Fibroblast of skin of left quadriceps (primary cell): ENCODE data around the gene GREB1L.

ENCODE experiments used
- DNase-seq, 2 experiments: peaks; one replicate each; pipeline ENCODE4 v3.0.0-alpha.2; 2013; ENCODE audit warnings: low read depth in 2 of 2

Gene GREB1L

GRCh38 chr18:21449367-21450290 is 207.6 kb downstream of the GREB1L start:
- no peak for DNase-seq

- DNase-seq, result no peak
Observed at GRCh38 chr18:21450503-21450902, 208.5 kb downstream of the GREB1L start.

DNA sequence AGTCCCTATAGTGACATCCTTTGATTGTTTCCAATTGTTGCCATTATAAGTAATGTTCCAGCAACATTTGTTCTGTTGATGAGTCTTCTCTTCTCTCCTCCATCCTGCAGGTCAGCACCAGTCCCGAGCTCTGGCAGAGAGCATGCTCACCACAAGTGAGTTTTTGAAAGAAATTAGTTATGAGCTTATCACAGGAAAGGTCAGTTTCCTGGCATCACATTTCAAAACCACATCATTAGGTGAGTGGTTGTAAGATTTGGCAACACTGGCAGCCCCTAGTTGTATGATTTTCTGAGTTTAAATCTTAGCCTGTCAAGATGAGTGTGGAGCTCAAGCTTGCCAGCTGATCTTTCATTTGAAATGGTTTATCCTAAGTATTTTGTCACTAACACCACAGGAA is 208.9 kb downstream of the GREB1L start:
- no peak for DNase-seq

- no peak for DNase-seq
Observed at GRCh38 chr18:21451851-21452250, 209.8 kb downstream of the GREB1L start.

- no peak for DNase-seq
Observed at GRCh38 chr18:21452276-21452780, 210.3 kb downstream of the GREB1L start.

DNA sequence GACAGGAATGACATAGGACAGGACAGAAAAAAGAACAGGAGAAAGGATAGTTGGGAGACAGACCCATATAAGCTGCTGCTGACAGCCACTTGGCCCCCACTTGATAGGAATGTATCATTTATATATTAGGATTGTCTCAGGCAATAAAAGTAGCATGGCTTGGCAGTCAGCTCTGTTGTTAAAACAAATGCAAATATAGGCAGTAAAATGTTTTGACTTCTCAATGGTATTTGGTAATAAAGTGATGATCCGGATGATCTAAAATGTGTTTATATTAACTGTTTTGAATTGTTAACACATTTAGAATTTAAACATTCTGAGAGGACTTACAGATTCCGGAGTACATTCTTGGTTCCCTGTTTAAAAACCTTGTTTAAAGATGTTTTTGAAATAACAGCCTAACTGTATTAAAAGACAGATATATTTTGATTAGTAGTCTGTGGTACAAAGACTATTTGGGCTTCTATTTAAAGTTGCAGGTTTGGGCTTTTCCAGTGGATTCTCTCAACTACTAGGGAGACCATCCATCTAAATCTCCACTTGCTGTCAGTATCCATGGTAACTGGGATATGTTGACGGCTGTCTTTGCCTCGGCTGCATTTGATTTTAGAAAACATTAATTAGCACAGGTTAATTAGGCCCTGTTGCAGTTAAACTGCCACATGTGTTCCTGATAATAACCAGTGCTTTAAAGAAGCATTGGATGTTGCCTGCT is 210.9 kb downstream of the GREB1L start:
- peak; percentile 50 to 63 for DNase-seq

DNA sequence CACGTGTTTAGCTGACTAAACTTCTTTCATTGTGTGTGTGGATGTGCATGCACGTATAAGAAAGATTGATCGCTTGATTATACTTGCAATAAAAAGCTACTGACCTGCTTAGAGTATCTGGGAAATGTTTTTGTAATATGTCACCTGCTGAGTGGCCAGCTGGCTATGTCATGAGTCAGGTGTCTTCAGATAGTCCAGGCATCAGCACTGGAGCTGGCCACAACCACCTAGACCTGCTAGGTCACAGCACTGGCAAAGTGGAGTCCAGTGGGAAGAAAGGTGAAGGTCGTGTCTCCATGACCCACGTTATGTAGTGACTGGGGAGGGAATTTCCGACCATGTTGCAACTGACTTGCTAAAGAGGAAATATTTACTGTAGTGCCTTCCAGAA is 211.5 kb downstream of the GREB1L start:
- no peak for DNase-seq

DNA sequence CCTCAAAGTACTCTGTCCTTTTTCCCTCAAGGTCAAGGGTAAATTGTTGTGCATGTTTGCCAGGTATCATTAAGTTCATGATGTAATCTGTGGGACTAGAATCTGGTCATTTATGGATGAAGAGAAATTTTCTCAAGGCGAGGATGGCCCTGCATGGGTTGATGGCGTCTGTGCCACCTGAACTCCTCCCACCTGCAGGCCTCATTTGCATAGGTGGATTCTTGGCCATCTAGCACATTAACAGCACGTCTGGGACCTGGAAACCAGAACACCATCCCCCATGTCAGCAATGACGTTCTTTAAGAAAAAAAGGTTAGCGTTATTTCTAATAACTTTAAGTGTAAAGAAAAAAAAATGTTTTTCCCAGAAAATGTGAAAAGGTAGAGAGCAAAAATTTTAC is 212.7 kb downstream of the GREB1L start:
- DNase-seq, result no peak

GRCh38 chr18:21456428-21457178 is 214.6 kb downstream of the GREB1L start:
- DNase-seq, result no peak

GRCh38 chr18:21457179-21457535 is 215.1 kb downstream of the GREB1L start:
- DNase-seq, result no peak

- no peak for DNase-seq
Observed at GRCh38 chr18:21458310-21458709, 216.3 kb downstream of the GREB1L start.

DNA sequence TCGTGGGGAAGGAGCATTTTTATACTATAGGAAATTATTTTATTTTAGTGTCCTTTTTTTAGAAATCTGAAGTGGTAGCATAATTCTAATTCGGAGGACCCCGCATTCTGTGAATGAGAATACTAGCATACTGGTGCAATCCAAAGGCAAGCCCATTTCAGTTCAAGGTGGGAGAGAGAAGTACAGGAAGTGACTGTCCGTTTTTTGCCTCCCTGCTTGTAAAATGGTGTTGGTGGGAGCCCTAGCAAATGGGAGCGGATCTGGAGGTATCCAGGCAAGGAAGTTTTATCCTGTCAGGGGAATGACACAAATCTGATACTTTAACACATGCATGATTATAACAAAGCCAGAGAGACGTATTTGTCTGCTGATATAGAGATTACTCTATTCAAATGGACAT is 216.8 kb downstream of the GREB1L start:
- no peak for DNase-seq

DNA sequence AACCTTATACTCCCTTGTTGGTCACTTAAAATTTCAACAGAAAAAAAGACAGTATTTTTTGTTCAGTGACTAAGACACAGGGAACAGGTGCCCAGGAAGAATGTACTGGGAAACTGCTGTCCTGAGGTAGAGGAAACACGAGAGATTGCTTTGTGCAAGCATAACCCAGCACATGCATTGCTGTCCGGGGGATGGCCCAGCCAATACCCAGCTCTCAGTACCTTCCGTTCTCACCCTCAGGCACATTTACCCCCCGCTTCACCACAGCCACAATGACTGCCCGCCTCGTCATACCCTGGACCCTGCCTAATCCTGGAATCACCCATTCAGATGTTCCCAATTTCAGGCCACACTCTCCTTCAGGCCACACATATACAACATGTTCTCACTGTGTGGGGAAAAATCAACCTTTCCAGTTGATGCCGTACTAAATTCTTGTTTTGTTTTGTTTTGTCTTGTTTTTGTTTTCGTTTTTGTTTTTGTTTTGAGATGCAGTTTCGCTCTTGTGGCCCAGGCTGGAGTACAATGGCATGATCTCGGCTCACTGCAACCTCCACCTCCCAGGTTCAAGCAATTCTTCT is 217.8 kb downstream of the GREB1L start:
- no peak for DNase-seq

DNA sequence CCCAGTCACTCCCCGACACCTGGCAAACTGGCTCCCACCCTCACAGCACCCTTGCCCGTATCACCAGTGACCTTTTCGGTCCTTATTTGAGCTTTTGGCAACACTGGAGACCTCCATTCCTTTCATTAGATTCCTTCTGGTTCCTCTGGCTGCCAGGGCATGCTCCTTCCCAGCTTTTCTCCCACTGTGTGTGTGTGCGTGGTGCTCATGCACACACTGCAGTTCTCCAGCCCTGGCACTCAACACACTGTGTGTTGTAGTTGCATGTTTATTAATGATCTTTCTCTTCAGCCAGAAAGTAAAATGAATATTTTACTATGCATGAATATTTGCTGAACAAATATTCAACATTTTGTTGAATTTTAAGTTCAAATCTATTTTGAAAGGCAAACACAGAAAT is 219.4 kb downstream of the GREB1L start:
- DNase-seq, result no peak

DNA sequence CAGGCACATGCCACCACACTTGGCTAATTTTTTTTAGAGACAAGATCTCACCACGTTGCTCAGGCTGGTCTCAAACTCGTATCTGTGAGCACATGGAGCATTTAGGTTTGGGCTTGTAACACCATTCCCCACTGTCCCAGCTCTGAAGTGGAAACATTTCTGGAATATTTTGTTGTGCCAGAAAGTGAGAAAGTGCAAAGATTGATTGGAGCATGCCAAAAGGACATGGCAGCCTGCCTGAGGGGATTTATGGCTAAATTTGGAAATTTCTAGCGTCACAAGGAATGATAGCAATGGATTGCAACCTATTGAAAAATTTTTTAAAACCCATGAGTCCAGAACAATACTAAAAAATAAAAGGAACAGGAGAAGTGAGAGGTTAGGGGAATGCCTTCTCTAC is 221.7 kb downstream of the GREB1L start:
- DNase-seq, result no peak

DNA sequence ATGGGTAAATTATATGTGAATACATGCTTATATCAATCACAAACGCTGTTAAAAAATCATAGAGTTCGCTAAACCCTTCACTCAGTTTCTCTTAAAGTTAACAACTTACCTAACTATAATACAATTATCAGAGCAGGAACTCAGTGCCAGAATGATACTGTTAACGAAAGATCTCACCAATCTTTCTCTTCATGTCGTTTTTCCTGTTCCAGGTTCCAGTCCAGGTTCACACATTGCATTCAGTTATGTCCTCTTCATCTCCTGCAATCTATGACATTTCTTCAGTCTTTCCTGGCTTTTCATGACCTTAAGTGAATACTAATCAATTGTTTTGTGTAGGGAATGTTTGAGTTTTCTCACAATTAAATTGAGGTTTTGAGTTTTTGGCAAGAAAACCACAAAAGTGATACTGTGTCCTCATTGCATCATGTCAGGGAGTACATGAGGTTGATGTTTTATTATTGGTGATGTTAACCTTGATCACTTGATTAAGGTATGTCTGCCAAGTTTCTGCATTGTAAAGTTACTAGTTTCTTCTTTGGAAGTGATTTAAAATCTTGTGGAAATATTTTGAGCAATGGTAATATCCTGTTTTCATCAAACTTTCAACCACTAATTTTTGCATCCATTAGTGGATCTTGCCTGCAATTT is 226.6 kb downstream of the GREB1L start:
- no peak for DNase-seq

DNA sequence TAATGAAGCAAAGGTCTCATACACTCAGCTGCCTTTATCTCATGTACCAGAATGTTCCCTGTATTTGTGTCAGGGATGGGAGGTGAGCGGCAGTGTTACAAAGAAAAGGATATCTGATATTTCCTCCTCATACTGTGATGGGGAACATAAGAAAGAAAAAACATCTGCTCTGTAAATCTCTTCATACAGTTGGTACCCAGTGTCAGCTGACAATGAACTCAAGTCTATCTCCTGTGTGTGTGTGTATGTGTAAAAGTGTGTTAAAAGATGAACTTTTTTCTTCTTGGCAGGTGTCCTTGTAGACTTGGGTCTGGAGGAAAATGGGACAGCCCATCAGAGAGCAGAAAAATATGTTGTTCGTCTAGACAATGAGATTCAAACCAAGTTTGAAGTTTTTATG is 230.7 kb downstream of the GREB1L start:
- DNase-seq, result no peak

- no peak for DNase-seq
Observed at GRCh38 chr18:21474621-21475020, 232.6 kb downstream of the GREB1L start.

DNA sequence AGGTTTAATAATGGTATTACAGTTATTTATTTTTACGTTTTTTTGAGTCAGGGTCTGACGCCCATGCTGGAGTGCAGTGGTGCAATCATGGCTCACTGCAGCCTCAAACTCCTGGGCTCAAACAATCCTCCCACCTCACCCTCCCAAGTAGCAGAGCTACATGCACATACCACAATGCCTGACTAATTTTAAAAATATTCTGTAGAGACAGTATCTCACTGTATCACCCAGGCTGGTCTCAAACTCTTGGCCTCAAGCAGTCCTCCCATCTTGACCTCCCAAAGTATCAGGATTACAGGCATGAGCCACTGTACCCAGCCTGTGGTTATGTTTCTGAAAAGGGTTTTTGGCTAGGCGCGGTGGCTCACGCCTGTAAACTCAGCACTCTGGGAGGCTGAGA is 237.7 kb downstream of the GREB1L start:
- DNase-seq, result no peak

DNA sequence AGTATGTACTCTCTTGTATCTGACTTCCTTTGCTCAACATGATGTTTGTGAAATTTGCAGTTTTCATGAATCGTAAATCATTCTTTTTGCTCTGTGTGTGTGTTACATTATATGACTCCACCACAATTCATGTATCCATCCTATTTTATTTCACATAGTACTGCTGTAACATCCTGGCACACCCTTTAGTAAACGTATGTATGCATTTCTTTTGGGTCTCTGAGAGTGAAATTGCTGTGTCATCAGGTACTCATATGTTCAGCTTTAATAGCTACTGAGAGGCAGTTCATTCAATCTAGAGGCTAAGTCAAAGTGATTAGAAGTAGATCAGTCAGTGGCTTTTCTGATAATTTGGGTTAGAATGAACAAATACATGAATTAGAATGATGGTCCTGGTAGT is 239.7 kb downstream of the GREB1L start:
- DNase-seq, result no peak

GRCh38 chr18:21483051-21483450 is 241.0 kb downstream of the GREB1L start:
- no peak for DNase-seq
